ENCODE data around the gene MRPS9. TPM values are rescaled to one million over a fixed set of nuclear protein-coding genes. Genes with fewer than 3 reads are reported as not detected.

The MRPS9 gene
- polyA plus RNA-seq, 1 donor from 2014 or later: 43.5 TPM

DNA sequence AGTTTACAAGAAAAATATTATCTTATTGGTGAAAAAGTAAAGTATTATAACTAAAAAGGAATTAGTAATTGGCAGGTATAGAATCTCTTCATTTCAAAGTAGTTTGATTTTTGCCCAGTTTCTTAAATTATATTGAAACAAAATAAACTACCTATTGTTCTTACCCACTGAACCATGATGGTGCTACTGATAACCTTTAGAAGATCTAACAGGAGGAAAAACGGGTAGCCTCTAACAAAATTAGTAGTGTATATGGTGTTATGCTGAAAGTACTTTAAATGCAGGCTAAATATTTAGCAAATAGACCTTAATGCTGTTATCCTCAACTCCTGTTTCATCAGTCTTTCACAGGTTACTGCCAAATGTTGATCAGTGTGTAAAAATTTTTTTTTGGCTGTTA lies 19.1 kb downstream of the MRPS9 start:
- no peaks in the 10 kb centered on the region for H3K36me3 ChIP-seq (ENCODE audit: insufficient read depth, low read length)
- no peak overlapping the region for H3K9ac ChIP-seq (ENCODE audit: low read length)
- no peak overlapping the region for H3K4me3 ChIP-seq (ENCODE audit: low read length)
- H3K9me2 ChIP-seq (ENCODE audit: insufficient read depth, low read length): no peaks in the 10 kb centered on the region
- no peak overlapping the region for H3K27ac ChIP-seq (ENCODE audit: low read length)
- TF ChIP-seq SMC3 (conservative IDR thresholded peaks at IDR 0.05; ENCODE audit: poor library complexity): no peak
- TF ChIP-seq POLR2AphosphoS5 (IDR thresholded peaks at IDR 0.05): no peak
- TF ChIP-seq MXI1 (conservative IDR thresholded peaks at IDR 0.05; ENCODE audit: poor library complexity, severe bottlenecking): no peak
- no peak for TF ChIP-seq EZH2 (IDR thresholded peaks at IDR 0.05; ENCODE audit: borderline replicate concordance, insufficient read depth, low read length, poor library complexity, severe bottlenecking)
- TF ChIP-seq, protein P1, sequence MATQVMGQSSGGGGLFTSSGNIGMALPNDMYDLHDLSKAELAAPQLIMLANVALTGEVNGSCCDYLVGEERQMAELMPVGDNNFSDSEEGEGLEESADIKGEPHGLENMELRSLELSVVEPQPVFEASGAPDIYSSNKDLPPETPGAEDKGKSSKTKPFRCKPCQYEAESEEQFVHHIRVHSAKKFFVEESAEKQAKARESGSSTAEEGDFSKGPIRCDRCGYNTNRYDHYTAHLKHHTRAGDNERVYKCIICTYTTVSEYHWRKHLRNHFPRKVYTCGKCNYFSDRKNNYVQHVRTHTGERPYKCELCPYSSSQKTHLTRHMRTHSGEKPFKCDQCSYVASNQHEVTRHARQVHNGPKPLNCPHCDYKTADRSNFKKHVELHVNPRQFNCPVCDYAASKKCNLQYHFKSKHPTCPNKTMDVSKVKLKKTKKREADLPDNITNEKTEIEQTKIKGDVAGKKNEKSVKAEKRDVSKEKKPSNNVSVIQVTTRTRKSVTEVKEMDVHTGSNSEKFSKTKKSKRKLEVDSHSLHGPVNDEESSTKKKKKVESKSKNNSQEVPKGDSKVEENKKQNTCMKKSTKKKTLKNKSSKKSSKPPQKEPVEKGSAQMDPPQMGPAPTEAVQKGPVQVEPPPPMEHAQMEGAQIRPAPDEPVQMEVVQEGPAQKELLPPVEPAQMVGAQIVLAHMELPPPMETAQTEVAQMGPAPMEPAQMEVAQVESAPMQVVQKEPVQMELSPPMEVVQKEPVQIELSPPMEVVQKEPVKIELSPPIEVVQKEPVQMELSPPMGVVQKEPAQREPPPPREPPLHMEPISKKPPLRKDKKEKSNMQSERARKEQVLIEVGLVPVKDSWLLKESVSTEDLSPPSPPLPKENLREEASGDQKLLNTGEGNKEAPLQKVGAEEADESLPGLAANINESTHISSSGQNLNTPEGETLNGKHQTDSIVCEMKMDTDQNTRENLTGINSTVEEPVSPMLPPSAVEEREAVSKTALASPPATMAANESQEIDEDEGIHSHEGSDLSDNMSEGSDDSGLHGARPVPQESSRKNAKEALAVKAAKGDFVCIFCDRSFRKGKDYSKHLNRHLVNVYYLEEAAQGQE (IDR thresholded peaks at IDR 0.05; ENCODE audit: borderline replicate concordance): no peak
- no peak for TF ChIP-seq RAD21 (conservative IDR thresholded peaks at IDR 0.05)
- TF ChIP-seq, protein P2, sequence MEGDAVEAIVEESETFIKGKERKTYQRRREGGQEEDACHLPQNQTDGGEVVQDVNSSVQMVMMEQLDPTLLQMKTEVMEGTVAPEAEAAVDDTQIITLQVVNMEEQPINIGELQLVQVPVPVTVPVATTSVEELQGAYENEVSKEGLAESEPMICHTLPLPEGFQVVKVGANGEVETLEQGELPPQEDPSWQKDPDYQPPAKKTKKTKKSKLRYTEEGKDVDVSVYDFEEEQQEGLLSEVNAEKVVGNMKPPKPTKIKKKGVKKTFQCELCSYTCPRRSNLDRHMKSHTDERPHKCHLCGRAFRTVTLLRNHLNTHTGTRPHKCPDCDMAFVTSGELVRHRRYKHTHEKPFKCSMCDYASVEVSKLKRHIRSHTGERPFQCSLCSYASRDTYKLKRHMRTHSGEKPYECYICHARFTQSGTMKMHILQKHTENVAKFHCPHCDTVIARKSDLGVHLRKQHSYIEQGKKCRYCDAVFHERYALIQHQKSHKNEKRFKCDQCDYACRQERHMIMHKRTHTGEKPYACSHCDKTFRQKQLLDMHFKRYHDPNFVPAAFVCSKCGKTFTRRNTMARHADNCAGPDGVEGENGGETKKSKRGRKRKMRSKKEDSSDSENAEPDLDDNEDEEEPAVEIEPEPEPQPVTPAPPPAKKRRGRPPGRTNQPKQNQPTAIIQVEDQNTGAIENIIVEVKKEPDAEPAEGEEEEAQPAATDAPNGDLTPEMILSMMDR (IDR thresholded peaks at IDR 0.05; ENCODE audit: poor library complexity, severe bottlenecking): no peak
- no peak for TF ChIP-seq TAF1 (IDR thresholded peaks at IDR 0.05; ENCODE audit: low read depth)
- no peak for TF ChIP-seq EP300 (conservative IDR thresholded peaks at IDR 0.05; ENCODE audit: poor library complexity, severe bottlenecking)
- H3K79me2 ChIP-seq (replicated peaks; ENCODE audit: insufficient read depth, low read length): peaks cover 3% of the 10 kb centered on the region
- no peak overlapping the region for H2AFZ ChIP-seq (ENCODE audit: low read depth, low read length)
- H3K4me2 ChIP-seq (ENCODE audit: low read length): no peak overlapping the region
- no peaks in the 10 kb centered on the region for H3F3A ChIP-seq (ENCODE audit: insufficient read depth, low read length, poor library complexity, severe bottlenecking)
- no peaks in the 10 kb centered on the region for H4K20me1 ChIP-seq (ENCODE audit: insufficient read depth)
- no peaks in the 10 kb centered on the region for H3K9me3 ChIP-seq (ENCODE audit: low read length)
- no peaks in the 10 kb centered on the region for H3K27me3 ChIP-seq (ENCODE audit: insufficient read depth, low read depth, low read length)

DNA sequence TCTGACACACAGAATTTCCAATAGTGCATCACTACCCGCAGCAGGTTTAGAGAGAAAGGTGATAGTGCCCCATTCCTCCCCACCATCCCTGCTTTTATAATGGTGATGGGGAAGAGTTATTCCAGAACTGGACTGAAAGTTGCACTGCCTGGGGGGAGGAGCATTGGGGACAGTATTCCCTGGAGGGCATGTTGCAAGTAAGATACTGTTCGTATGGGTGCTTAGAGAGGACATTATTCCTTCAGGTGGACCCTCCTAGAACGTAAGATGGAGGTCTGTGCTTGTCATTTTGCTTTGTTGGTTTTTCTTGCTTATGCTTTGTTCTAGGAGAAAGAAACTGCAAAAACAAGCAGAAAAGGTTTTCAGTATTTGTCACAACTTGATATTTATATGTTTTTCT lies 23.7 kb downstream of the MRPS9 start:
- Histone ChIP-seq H3K27me3 (ENCODE audit: insufficient read depth, low read depth, low read length) (no peaks in the 10 kb centered on the region), H4K20me1 (ENCODE audit: insufficient read depth) (no peaks in the 10 kb centered on the region), H3K36me3 (ENCODE audit: insufficient read depth, low read length) (no peaks in the 10 kb centered on the region), H3K27ac (ENCODE audit: low read length) (no peak overlapping the region), H3K9ac (ENCODE audit: low read length) (no peak overlapping the region), H3F3A (ENCODE audit: insufficient read depth, low read length, poor library complexity, severe bottlenecking) (no peaks in the 10 kb centered on the region), H2AFZ (ENCODE audit: low read depth, low read length) (no peak overlapping the region), H3K9me3 (ENCODE audit: low read length) (no peaks in the 10 kb centered on the region), H3K4me3 (ENCODE audit: low read length) (no peak overlapping the region), H3K79me2 (replicated peaks; ENCODE audit: insufficient read depth, low read length) (no peaks in the 10 kb centered on the region), H3K4me2 (ENCODE audit: low read length) (no peak overlapping the region), H3K9me2 (ENCODE audit: insufficient read depth, low read length) (no peaks in the 10 kb centered on the region)
- TF ChIP-seq SMC3 (conservative IDR thresholded peaks at IDR 0.05; ENCODE audit: poor library complexity): no peak
- TF ChIP-seq, protein P2 (IDR thresholded peaks at IDR 0.05; ENCODE audit: poor library complexity, severe bottlenecking): no peak
- TF ChIP-seq MXI1 (conservative IDR thresholded peaks at IDR 0.05; ENCODE audit: poor library complexity, severe bottlenecking): no peak
- no peak for TF ChIP-seq RAD21 (conservative IDR thresholded peaks at IDR 0.05)
- no peak for TF ChIP-seq TAF1 (IDR thresholded peaks at IDR 0.05; ENCODE audit: low read depth)
- TF ChIP-seq, protein P1 (IDR thresholded peaks at IDR 0.05; ENCODE audit: borderline replicate concordance): no peak
- no peak for TF ChIP-seq POLR2AphosphoS5 (IDR thresholded peaks at IDR 0.05)
- TF ChIP-seq EZH2 (IDR thresholded peaks at IDR 0.05; ENCODE audit: borderline replicate concordance, insufficient read depth, low read length, poor library complexity, severe bottlenecking): no peak
- TF ChIP-seq EP300 (conservative IDR thresholded peaks at IDR 0.05; ENCODE audit: poor library complexity, severe bottlenecking): no peak

Data from neural cell (in vitro differentiated cells).